Spleen (tissue), 7 donors: ENCODE measurements around the gene ALG1.

Experiments
- CTCF ChIP-seq, 11 experiments: fragments of 200-600 bp in 7 of 11; fragments of 450-650 bp in 4 of 11; sonication (generic) in 4 of 11; IDR thresholded peaks in 8 of 11; conservative IDR thresholded peaks in 3 of 11; 1 replicate in 7 of 11; 2 replicates in 4 of 11; pipeline versions ENCODE4 v1.4.0 to v1.8.0; 2016 to 2021; ENCODE audit warnings: antibody characterized with exemption in 11 of 11, inconsistent platforms in 4 of 11, mild to moderate bottlenecking in 1 of 11
- POLR2A ChIP-seq, 3 donors: fragments of 450-650 bp; IDR thresholded peaks; one replicate each; pipeline ENCODE4 v1.5.1; 2017; ENCODE audit warnings: antibody characterized with exemption in 3 of 3, mild to moderate bottlenecking in 1 of 3
- POLR2AphosphoS5 ChIP-seq, 3 donors: sonication (generic); formaldehyde crosslinking; IDR thresholded peaks; one replicate each; pipeline ENCODE4 v1.5.1; 2017; ENCODE audit warnings: antibody characterized with exemption in 3 of 3
- donor health status: DM: no; HTN: no; CAD: no; lungs with moderate emphysema.
- donor health status: DM: no; HTN: no; CAD: no.
- donor health status: DM: no; HTN: no; CAD: no.

GRCh38 chr16:5045499-5046115 lies 26.0 kb upstream of the ALG1 start:
- TF ChIP-seq CTCF (IDR thresholded peaks at IDR 0.05 in 8 of 11, conservative IDR thresholded peaks at IDR 0.05 in 3 of 11), result no peak
- no peak for TF ChIP-seq POLR2A (IDR thresholded peaks at IDR 0.05)
- TF ChIP-seq POLR2AphosphoS5 (IDR thresholded peaks at IDR 0.05), result no peak
